K562 (cell line): ENCODE results near the gene ALG6. TPM values are rescaled to one million over a fixed set of nuclear protein-coding genes. Genes with fewer than 3 reads are reported as not detected.

ENCODE experiments used
- ARHGAP35 ChIP-seq: fragments of 450-650 bp; IDR thresholded peaks from 2 replicates; pipeline ENCODE4 v1.6.1; 2018; ENCODE audit not compliant: partially characterized antibody
- CBX1 ChIP-seq: sonication (generic); IDR thresholded peaks from 2 replicates; pipeline ENCODE4 v1.6.1; 2016; ENCODE audit warnings: antibody characterized with exemption, low read depth, mild to moderate bottlenecking
- GATAD2A ChIP-seq: fragments of 450-650 bp; IDR thresholded peaks from 2 replicates; pipeline ENCODE4 v1.6.1; 2017
- NONO ChIP-seq, 2 experiments: fragments of 200-400 bp in 1 of 2; fragments of 450-650 bp in 1 of 2; formaldehyde crosslinking in 1 of 2; IDR thresholded peaks; 2 replicates each; pipeline ENCODE4 v1.6.1; 2017; ENCODE audit warnings: low read depth in 2 of 2, mild to moderate bottlenecking in 2 of 2, moderate library complexity in 2 of 2, low read length in 1 of 2
- NR2C2 ChIP-seq, 2 experiments: fragments of 200-800 bp in 1 of 2; sonication (Bioruptor generic) in 1 of 2; sonication (generic) in 1 of 2; formaldehyde crosslinking in 1 of 2; IDR thresholded peaks; 2 replicates each; pipeline versions ENCODE4 v1.6.1 to v1.8.0; 2016 to 2022; ENCODE audit warnings: mild to moderate bottlenecking in 1 of 2, missing compliant biosample characterization in 1 of 2, missing genetic modification characterization in 1 of 2, missing genetic modification reagents in 1 of 2
- NR4A1 ChIP-seq, 2 experiments: fragments of 250-450 bp in 1 of 2; fragments of 450-650 bp in 1 of 2; sonication (Bioruptor Pico) in 1 of 2; IDR thresholded peaks; 2 replicates each; pipeline versions ENCODE4 v1.4.0 to v1.6.1; 2016 to 2020; ENCODE audit warnings: mild to moderate bottlenecking in 2 of 2, missing compliant biosample characterization in 1 of 2, missing genetic modification characterization in 1 of 2, moderate library complexity in 1 of 2
- SMAD3 ChIP-seq: fragments of 450-650 bp; formaldehyde crosslinking; conservative IDR thresholded peaks from 2 replicates; pipeline ENCODE4 v1.4.0; 2020; ENCODE audit warnings: mild to moderate bottlenecking
- TAF7 ChIP-seq: fragments of 450-650 bp; IDR thresholded peaks from 2 replicates; pipeline ENCODE4 v1.6.1; 2016; ENCODE audit warnings: missing genetic modification characterization, missing compliant biosample characterization
- ZNF311 ChIP-seq: fragments of 250-450 bp; sonication (Bioruptor Pico); IDR thresholded peaks from 2 replicates; pipeline ENCODE4 v1.4.0; 2020; ENCODE audit warnings: mild to moderate bottlenecking, moderate library complexity
- polyA plus RNA-seq, 8 experiments: library from polyadenylated mRNA; depleted of rRNA in 4 of 8; stranded (reverse) in 5 of 8; unstranded in 3 of 8; fragments of >200 nt; fragmentation: Nextera tagmentation in 2 of 8; fragmentation: Illumina TruSeq in 1 of 8; extraction: Ambion mirVana in 2 of 8; extraction: Trizol in 1 of 8; gene quantifications; 2 replicates each; pipeline versions ENCODE4 v1.2.1 to v1.2.3, GENCODE V29; 2011 to 2014; ENCODE audit warnings: inconsistent platforms in 1 of 8, missing spikeins in 1 of 8
- total RNA-seq, 7 experiments: library from RNA; depleted of rRNA in 6 of 7; stranded (reverse); fragments of >200 nt in 6 of 7; fragmentation: Illumina TruSeq in 2 of 7; extraction: Trizol in 2 of 7; gene quantifications; 2 replicates each; pipeline versions ENCODE4 v1.2.1 to v1.2.3, GENCODE V29; 2011 to 2021; ENCODE audit warnings: low replicate concordance in 1 of 7
- TF ChIP-seq, protein P1 (sequence below), 3 experiments: fragments of 200-800 bp in 1 of 3; fragments of 250-450 bp in 1 of 3; fragments of 450-650 bp in 1 of 3; sonication (Bioruptor Pico) in 1 of 3; sonication (Bioruptor generic) in 1 of 3; formaldehyde crosslinking in 1 of 3; IDR thresholded peaks; 2 replicates each; pipeline versions ENCODE4 v1.6.1 to v1.8.0; 2016 to 2022; ENCODE audit warnings: mild to moderate bottlenecking in 2 of 3, missing genetic modification characterization in 2 of 3, missing compliant biosample characterization in 1 of 3, moderate library complexity in 1 of 3
- TF ChIP-seq, protein P2 (sequence below), 2 experiments: fragments of 450-650 bp in 1 of 2; sonication (generic) in 1 of 2; formaldehyde crosslinking in 1 of 2; IDR thresholded peaks; 2 replicates each; pipeline versions ENCODE4 v1.7.1 to v1.9.0; 2016 to 2022; ENCODE audit warnings: inconsistent platforms in 1 of 2, mild to moderate bottlenecking in 1 of 2, missing genetic modification reagents in 1 of 2

The ALG6 gene
- total and polyA plus RNA-seq, 9 of the 15 experiments (the other 6 are each of a cell fraction or from before 2014, with no cell fraction given) = 14.6 to 35.7 (median 23.3) TPM

DNA sequence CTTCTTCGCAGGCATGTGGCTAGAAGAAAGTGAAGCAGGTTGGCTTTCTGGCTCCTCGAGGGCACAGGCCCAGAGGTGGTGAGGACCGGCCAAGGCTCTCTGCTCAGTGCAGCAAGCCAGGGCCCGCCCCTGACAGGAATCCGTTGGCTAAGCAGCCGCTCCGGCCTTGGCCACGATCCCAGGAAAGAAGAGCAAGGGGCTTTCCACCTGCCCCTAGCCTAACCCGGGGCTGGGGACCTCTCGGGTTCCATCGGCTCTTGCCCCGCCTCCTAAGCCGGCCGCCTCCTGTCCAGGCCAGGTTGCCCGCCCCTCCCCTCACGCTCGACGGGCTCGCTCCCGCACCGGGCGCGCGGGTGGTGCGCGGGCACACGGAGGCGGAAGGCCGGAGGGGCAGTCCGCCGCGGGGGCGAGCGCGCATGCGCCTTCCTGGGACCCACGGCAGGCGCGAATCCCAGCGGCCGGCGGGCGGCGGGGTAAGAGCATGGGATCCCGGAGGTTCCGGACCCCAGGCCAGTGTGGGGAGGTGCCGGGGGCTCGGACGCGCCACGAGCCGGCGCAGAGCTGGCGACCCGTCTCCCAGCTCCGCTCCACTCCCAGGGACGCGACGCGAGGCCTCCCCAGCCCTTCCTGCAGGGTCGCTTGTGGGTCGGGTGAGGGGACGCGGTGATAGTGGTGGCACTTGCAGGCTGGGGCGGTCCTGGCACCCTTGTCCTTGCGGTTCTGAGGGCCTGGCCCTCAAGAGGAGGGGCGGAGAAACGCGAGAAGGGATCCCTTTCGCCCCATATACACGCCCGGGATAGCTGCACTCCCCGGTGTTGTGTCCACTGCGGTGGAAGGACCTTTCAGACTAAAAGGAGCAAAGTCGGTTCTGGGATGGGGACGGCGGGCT, at the start of gene ALG6 (continued):
- TF ChIP-seq NONO (IDR thresholded peaks at IDR 0.05; ENCODE audit: low read depth in 2 of 2, low read length in 1 of 2) = peak; percentile 11 to 83; a peak in 2 of 4 replicates
- TF ChIP-seq NR4A1 (CRISPR knock-in tag; IDR thresholded peaks at IDR 0.05) = no peak
- TF ChIP-seq NR4A1 (tag; IDR thresholded peaks at IDR 0.05) = peak; percentile 88; the same call in 1 of the 2 replicates
- TF ChIP-seq GATAD2A = 0 out of 2 replicates have a peak, but pooled peaks have one; percentile 55
- no peak for TF ChIP-seq NR2C2 (CRISPR knock-in tag; IDR thresholded peaks at IDR 0.05)
- TF ChIP-seq NR2C2 (tag; IDR thresholded peaks at IDR 0.05) = peak; percentile 54; the same call in 1 of the 2 replicates
- TF ChIP-seq, protein P1, sequence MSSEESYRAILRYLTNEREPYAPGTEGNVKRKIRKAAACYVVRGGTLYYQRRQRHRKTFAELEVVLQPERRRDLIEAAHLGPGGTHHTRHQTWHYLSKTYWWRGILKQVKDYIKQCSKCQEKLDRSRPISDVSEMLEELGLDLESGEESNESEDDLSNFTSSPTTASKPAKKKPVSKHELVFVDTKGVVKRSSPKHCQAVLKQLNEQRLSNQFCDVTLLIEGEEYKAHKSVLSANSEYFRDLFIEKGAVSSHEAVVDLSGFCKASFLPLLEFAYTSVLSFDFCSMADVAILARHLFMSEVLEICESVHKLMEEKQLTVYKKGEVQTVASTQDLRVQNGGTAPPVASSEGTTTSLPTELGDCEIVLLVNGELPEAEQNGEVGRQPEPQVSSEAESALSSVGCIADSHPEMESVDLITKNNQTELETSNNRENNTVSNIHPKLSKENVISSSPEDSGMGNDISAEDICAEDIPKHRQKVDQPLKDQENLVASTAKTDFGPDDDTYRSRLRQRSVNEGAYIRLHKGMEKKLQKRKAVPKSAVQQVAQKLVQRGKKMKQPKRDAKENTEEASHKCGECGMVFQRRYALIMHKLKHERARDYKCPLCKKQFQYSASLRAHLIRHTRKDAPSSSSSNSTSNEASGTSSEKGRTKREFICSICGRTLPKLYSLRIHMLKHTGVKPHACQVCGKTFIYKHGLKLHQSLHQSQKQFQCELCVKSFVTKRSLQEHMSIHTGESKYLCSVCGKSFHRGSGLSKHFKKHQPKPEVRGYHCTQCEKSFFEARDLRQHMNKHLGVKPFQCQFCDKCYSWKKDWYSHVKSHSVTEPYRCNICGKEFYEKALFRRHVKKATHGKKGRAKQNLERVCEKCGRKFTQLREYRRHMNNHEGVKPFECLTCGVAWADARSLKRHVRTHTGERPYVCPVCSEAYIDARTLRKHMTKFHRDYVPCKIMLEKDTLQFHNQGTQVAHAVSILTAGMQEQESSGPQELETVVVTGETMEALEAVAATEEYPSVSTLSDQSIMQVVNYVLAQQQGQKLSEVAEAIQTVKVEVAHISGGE (CRISPR knock-in tag; IDR thresholded peaks at IDR 0.05) = peak in 1 of 3 experiments; percentile 89; a peak in 2 of 6 replicates
- no peak for TF ChIP-seq ZNF311
- 0 out of 2 replicates have a peak, but pooled peaks have one; percentile 31 for TF ChIP-seq TAF7 (tag)
- no peak for TF ChIP-seq SMAD3 (CRISPR knock-in tag)
- peak; percentile 59; the same call in 1 of the 2 replicates for TF ChIP-seq CBX1
- TF ChIP-seq ARHGAP35 = no peak
- TF ChIP-seq, protein P2, sequence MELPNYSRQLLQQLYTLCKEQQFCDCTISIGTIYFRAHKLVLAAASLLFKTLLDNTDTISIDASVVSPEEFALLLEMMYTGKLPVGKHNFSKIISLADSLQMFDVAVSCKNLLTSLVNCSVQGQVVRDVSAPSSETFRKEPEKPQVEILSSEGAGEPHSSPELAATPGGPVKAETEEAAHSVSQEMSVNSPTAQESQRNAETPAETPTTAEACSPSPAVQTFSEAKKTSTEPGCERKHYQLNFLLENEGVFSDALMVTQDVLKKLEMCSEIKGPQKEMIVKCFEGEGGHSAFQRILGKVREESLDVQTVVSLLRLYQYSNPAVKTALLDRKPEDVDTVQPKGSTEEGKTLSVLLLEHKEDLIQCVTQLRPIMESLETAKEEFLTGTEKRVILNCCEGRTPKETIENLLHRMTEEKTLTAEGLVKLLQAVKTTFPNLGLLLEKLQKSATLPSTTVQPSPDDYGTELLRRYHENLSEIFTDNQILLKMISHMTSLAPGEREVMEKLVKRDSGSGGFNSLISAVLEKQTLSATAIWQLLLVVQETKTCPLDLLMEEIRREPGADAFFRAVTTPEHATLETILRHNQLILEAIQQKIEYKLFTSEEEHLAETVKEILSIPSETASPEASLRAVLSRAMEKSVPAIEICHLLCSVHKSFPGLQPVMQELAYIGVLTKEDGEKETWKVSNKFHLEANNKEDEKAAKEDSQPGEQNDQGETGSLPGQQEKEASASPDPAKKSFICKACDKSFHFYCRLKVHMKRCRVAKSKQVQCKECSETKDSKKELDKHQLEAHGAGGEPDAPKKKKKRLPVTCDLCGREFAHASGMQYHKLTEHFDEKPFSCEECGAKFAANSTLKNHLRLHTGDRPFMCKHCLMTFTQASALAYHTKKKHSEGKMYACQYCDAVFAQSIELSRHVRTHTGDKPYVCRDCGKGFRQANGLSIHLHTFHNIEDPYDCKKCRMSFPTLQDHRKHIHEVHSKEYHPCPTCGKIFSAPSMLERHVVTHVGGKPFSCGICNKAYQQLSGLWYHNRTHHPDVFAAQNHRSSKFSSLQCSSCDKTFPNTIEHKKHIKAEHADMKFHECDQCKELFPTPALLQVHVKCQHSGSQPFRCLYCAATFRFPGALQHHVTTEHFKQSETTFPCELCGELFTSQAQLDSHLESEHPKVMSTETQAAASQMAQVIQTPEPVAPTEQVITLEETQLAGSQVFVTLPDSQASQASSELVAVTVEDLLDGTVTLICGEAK (IDR thresholded peaks at IDR 0.05) = peak; percentile 22; the same call in 1 of the 2 replicates
- TF ChIP-seq, protein P2 (CRISPR knock-in tag; IDR thresholded peaks at IDR 0.05) = no peak
